BJ (cell line): Measurements from ENCODE around the gene MEF2C. TPM values are rescaled to one million over a fixed set of nuclear protein-coding genes. Genes with fewer than 3 reads are reported as not detected.

Experiments
- CTCF ChIA-PET: fragments of 350-600 bp; formaldehyde crosslinking; extraction: SDS; loops from one replicate; lab custom pipeline; 2021; ENCODE audit warnings: antibody characterized with exemption, inconsistent platforms; lab: Yijun Ruan, JAX
- POLR2A ChIA-PET: fragments of 300-600 bp; sonication (Branson Sonifier 250); formaldehyde crosslinking; extraction: SDS; loops from one replicate; lab custom pipeline; 2021; ENCODE audit warnings: antibody characterized with exemption; lab: Charles Lee
- DNase-seq: peaks from one replicate; pipeline ENCODE4 v3.0.0-alpha.2; 2011; ENCODE audit warnings: low read depth
- H3K27me3 ChIP-seq: 2 replicates; pipeline ENCODE4 v1.6.0; 2011; ENCODE audit warnings: low read length; ENCODE audit not compliant: control insufficient read depth, insufficient read depth
- H3K36me3 ChIP-seq: 2 replicates; pipeline ENCODE4 v1.5.1; 2011; ENCODE audit warnings: low read length; ENCODE audit not compliant: control insufficient read depth, insufficient read depth
- H3K4me3 ChIP-seq: 2 replicates; pipeline ENCODE4 v1.5.1; 2011; ENCODE audit warnings: low read depth, mild to moderate bottlenecking, control low read depth, low read length
- polyA plus RNA-seq: library from polyadenylated mRNA; depleted of rRNA; stranded (reverse); fragments of >200 nt; gene quantifications from 2 replicates; pipeline ENCODE4 v1.2.3, GENCODE V29; 2011
- TF ChIP-seq, protein P1 (sequence below): IDR thresholded peaks from 2 replicates; pipeline ENCODE4 v1.5.1; 2011; ENCODE audit warnings: low read depth, mild to moderate bottlenecking, control low read depth, inconsistent platforms, low read length, moderate library complexity; ENCODE audit not compliant: insufficient read depth

Gene MEF2C
- polyA plus RNA-seq, 1 experiment = 1.6 TPM

DNA sequence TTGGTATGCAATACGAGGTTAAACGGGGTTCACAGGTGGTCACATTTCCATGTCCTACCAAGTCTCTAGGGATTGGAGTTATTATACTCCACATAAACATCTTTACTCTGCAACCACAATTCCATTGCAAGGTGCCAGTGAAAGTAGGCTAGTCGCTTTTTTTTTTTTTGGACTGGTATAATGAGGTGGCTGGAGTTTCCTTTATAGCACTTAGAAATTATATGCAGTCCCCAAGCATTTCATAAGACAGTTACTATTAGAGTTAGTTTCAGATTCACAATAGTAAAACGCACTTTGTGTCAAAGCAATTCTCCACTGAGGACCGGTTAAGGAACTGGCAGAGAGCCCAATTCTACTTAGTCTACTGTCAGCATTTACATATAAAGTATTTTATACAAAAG is 1.4 kb downstream of the MEF2C start:
- Histone ChIP-seq H3K4me3 (no peak overlapping the region), H3K36me3 (no peaks in the 10 kb centered on the region), H3K27me3 (no peaks in the 10 kb centered on the region)
- ChIA-PET CTCF (interaction anchor here (0.6 to 0.7 kb wide), 2 partner anchors 98 to 151 kb away, joined by 3 to 4 read pairs; no protein-coding TSS in a partner anchor), POLR2A (no interaction called here)
- no peak for DNase-seq
- TF ChIP-seq, protein P1, sequence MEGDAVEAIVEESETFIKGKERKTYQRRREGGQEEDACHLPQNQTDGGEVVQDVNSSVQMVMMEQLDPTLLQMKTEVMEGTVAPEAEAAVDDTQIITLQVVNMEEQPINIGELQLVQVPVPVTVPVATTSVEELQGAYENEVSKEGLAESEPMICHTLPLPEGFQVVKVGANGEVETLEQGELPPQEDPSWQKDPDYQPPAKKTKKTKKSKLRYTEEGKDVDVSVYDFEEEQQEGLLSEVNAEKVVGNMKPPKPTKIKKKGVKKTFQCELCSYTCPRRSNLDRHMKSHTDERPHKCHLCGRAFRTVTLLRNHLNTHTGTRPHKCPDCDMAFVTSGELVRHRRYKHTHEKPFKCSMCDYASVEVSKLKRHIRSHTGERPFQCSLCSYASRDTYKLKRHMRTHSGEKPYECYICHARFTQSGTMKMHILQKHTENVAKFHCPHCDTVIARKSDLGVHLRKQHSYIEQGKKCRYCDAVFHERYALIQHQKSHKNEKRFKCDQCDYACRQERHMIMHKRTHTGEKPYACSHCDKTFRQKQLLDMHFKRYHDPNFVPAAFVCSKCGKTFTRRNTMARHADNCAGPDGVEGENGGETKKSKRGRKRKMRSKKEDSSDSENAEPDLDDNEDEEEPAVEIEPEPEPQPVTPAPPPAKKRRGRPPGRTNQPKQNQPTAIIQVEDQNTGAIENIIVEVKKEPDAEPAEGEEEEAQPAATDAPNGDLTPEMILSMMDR = no peak

DNA sequence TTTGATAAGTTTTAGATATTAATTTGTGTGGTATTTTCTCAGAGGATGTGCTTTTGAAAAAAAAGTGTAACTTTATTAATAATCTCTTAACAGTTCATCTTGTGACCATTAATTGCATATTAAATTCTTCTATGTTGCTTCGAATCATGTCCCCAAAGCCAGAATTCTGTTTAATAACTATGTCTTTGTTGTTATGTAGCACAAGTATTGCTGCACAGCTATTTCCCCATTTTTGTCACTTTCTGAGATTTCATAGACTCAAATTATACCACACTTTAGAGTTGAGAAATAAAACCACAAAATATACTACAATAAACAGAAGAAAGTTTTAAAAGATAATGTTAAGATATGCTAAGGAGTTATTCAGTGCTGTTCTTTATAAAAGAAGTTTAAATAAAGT is 2.8 kb downstream of the MEF2C start:
- Histone ChIP-seq H3K36me3 (no peaks in the 10 kb centered on the region), H3K27me3 (no peaks in the 10 kb centered on the region), H3K4me3 (no peak overlapping the region)
- POLR2A ChIA-PET = no interaction called here
- DNase-seq = no peak
- TF ChIP-seq, protein P1 = no peak
- CTCF ChIA-PET = no interaction called here

- POLR2A ChIA-PET = no interaction called here
- TF ChIP-seq, protein P1 = no peak
- no peak overlapping the region for H3K4me3 ChIP-seq
Observed at GRCh38 chr5:88879724-88880123, 3.3 kb downstream of the MEF2C start.

GRCh38 chr5:88878976-88879375 is 4.0 kb downstream of the MEF2C start:
- Histone ChIP-seq H3K4me3 (no peak overlapping the region), H3K36me3 (no peaks in the 10 kb centered on the region), H3K27me3 (no peaks in the 10 kb centered on the region)
- ChIA-PET POLR2A (no interaction called here), CTCF (no interaction called here)
- TF ChIP-seq, protein P1 = peak; percentile 20; the same call in 1 of the 2 replicates
- DNase-seq = no peak

More at GRCh38 chr5:88879724-88880123, 3.3 kb downstream of the MEF2C start:
- Histone ChIP-seq H3K27me3 (no peaks in the 10 kb centered on the region), H3K36me3 (no peaks in the 10 kb centered on the region)
- no peak for DNase-seq
- CTCF ChIA-PET = no interaction called here

DNA sequence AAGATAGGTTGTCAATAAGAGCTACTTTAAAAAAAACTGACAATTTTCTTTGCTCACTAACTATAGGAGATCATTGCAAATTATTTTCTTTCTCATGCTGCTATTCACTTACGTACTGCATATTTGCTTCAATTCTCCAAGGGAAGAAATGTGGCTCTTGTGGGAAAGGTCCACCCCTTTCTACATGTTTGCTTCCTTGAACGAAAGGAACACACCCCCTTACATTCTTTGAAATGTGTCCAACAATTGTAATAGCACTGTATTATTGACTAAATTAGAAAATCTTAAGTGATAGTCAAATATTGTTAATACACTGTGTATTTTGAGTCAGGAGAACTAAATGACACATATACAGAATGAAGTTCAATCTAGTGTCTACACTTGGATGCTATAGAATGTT is 5.2 kb downstream of the MEF2C start:
- DNase-seq = no peak
- Histone ChIP-seq H3K27me3 (no peaks in the 10 kb centered on the region), H3K4me3 (no peak overlapping the region), H3K36me3 (no peaks in the 10 kb centered on the region)
- POLR2A ChIA-PET = no interaction called here
- CTCF ChIA-PET = no interaction called here
- TF ChIP-seq, protein P1 = no peak
